ENCODE measurements around the gene TCERG1L.

- TF ChIP-seq TCF7L2 (IDR thresholded peaks at IDR 0.05; ENCODE audit: low read depth, low read length): no peak
- TF ChIP-seq, protein P1, sequence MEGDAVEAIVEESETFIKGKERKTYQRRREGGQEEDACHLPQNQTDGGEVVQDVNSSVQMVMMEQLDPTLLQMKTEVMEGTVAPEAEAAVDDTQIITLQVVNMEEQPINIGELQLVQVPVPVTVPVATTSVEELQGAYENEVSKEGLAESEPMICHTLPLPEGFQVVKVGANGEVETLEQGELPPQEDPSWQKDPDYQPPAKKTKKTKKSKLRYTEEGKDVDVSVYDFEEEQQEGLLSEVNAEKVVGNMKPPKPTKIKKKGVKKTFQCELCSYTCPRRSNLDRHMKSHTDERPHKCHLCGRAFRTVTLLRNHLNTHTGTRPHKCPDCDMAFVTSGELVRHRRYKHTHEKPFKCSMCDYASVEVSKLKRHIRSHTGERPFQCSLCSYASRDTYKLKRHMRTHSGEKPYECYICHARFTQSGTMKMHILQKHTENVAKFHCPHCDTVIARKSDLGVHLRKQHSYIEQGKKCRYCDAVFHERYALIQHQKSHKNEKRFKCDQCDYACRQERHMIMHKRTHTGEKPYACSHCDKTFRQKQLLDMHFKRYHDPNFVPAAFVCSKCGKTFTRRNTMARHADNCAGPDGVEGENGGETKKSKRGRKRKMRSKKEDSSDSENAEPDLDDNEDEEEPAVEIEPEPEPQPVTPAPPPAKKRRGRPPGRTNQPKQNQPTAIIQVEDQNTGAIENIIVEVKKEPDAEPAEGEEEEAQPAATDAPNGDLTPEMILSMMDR (IDR thresholded peaks at IDR 0.05): no peak
These were observed 57.3 kb downstream of the TCERG1L start for GRCh38 chr10:131253931-131254858.

All from Panc1 (cell line).